HCT116 (cell line): ENCODE results near the gene CASKIN2. TPM values are rescaled to one million over a fixed set of nuclear protein-coding genes. Genes with fewer than 3 reads are reported as not detected.

Source experiments
- ATAC-seq: fragments of 200-7000 bp; cut with Tn5 transposase; 2 replicates; pipeline ENCODE4 v1.9.1; 2020; ENCODE audit warnings: mild to moderate bottlenecking, moderate library complexity
- BruUV-seq: library from RNA; stranded (reverse); fragments of 400-500 nt; replicated peaks from 2 replicates; lab custom pipeline; 2021; lab: Mats Ljungman, UMichigan
- CTCF ChIA-PET: fragments of 300-600 bp; sonication (Branson Sonifier 250); formaldehyde crosslinking; loops from one replicate; lab custom pipeline; 2021; ENCODE audit warnings: antibody characterized with exemption; lab: Charles Lee
- POLR2A ChIA-PET: fragments of 300-600, 350-600 bp; sonication (Branson Sonifier 250); formaldehyde crosslinking; loops from one replicate; lab custom pipeline; 2021; ENCODE audit warnings: antibody characterized with exemption; lab: Charles Lee
- RAD21 ChIA-PET, 2 experiments: fragments of 300-600 bp; sonication (Branson Sonifier 250); formaldehyde crosslinking; loops; one replicate each; lab custom pipeline; 2023; ENCODE audit warnings: low total read pairs in 2 of 2; ENCODE audit not compliant: uncharacterized antibody in 2 of 2, unreplicated experiment in 2 of 2, low non-redundant PET in 1 of 2; lab: Charles Lee
- DNase-seq: peaks from one replicate; pipeline ENCODE4 v3.0.0-alpha.2; 2010; ENCODE audit warnings: low read depth, low spot score
- H2AFZ ChIP-seq: fragments of 200-600 bp; shearing (Covaris generic), sonication (generic); 2 replicates; pipeline ENCODE4 v1.6.1; 2017; ENCODE audit warnings: low read depth, mixed run types, mixed read lengths, antibody characterized with exemption, low read length; ENCODE audit not compliant: poor library complexity, severe bottlenecking
- H3K27ac ChIP-seq: 2 replicates; pipeline ENCODE4 v1.5.1; 2012; ENCODE audit warnings: low read depth, low read length
- H3K27me3 ChIP-seq: fragments of 200-600 bp; sonication (generic); 2 replicates; pipeline ENCODE4 v1.6.1; 2016; ENCODE audit warnings: mixed run types, low read length, mixed read lengths; ENCODE audit not compliant: insufficient read depth
- H3K36me3 ChIP-seq, 2 experiments: fragments of 200-500 bp in 1 of 2; fragments of 200-600 bp in 1 of 2; sonication (Bioruptor generic) in 1 of 2; sonication (generic) in 1 of 2; 2 replicates each; pipeline versions ENCODE4 v1.5.1 to v1.6.1; 2014 to 2016; ENCODE audit warnings: low read length in 2 of 2, inconsistent platforms in 1 of 2, mixed read lengths in 1 of 2, mixed run types in 1 of 2; ENCODE audit not compliant: insufficient read depth in 2 of 2, control insufficient read depth in 1 of 2
- H3K4me1 ChIP-seq, 2 experiments: fragments of 200-600 bp in 1 of 2; sonication (generic) in 1 of 2; 2 replicates each; pipeline versions ENCODE4 v1.5.1 to v1.6.1; 2012 to 2017; ENCODE audit warnings: low read length in 2 of 2, inconsistent platforms in 1 of 2, mild to moderate bottlenecking in 1 of 2, mixed read lengths in 1 of 2, mixed run types in 1 of 2, moderate library complexity in 1 of 2; ENCODE audit not compliant: insufficient read depth in 2 of 2, control insufficient read depth in 1 of 2
- H3K4me2 ChIP-seq: fragments of 200-600 bp; sonication (generic); 2 replicates; pipeline ENCODE4 v1.6.1; 2017; ENCODE audit warnings: mixed run types, low read length, mixed read lengths
- H3K4me3 ChIP-seq, 2 experiments: fragments of 200-600 bp in 1 of 2; sonication (generic) in 1 of 2; replicated peaks in 1 of 2; 2 replicates each; pipeline ENCODE4 v1.5.1; 2011 to 2016; ENCODE audit warnings: low read length in 2 of 2, control low read depth in 1 of 2, low read depth in 1 of 2, mild to moderate bottlenecking in 1 of 2, mixed read lengths in 1 of 2, mixed run types in 1 of 2
- H3K79me2 ChIP-seq: fragments of 200-600 bp; sonication (generic); 2 replicates; pipeline ENCODE4 v1.6.1; 2017; ENCODE audit warnings: mild to moderate bottlenecking, mixed run types, low read length, moderate library complexity, mixed read lengths; ENCODE audit not compliant: insufficient read depth
- H3K9ac ChIP-seq: fragments of 200-600 bp; sonication (generic); 2 replicates; pipeline ENCODE4 v1.6.1; 2016; ENCODE audit warnings: low read length, mixed read lengths
- H3K9me2 ChIP-seq: fragments of 200-600 bp; sonication (generic), shearing (Covaris generic); 2 replicates; pipeline ENCODE4 v1.6.1; 2017; ENCODE audit warnings: mixed run types, mild to moderate bottlenecking, moderate library complexity; ENCODE audit not compliant: insufficient read depth
- H3K9me3 ChIP-seq, 2 experiments: fragments of 200-500 bp in 1 of 2; fragments of 200-600 bp in 1 of 2; sonication (Bioruptor generic) in 1 of 2; sonication (generic) in 1 of 2; 2 replicates each; pipeline ENCODE4 v1.6.1; 2014 to 2017; ENCODE audit warnings: low read length in 2 of 2, mixed read lengths in 2 of 2, inconsistent platforms in 1 of 2, low read depth in 1 of 2, mild to moderate bottlenecking in 1 of 2, mixed run types in 1 of 2, moderate library complexity in 1 of 2; ENCODE audit not compliant: control insufficient read depth in 1 of 2, insufficient read depth in 1 of 2
- H4K20me1 ChIP-seq: fragments of 200-600 bp; sonication (generic), shearing (Covaris generic); 2 replicates; pipeline ENCODE4 v1.6.1; 2017; ENCODE audit warnings: mixed run types, mild to moderate bottlenecking, moderate library complexity; ENCODE audit not compliant: insufficient read depth
- EGR1 ChIP-seq: IDR thresholded peaks from 2 replicates; pipeline ENCODE4 v1.6.1; 2012; ENCODE audit warnings: low read depth
- ELF1 ChIP-seq: IDR thresholded peaks from 2 replicates; pipeline ENCODE4 v1.6.1; 2012; ENCODE audit warnings: low read depth, borderline replicate concordance
- EZH2 ChIP-seq: fragments of 200-600 bp; sonication (generic); IDR thresholded peaks from 2 replicates; pipeline ENCODE4 v1.6.1; 2017; ENCODE audit warnings: antibody characterized with exemption, mixed run types
- EZH2phosphoT487 ChIP-seq: fragments of 200-600 bp; IDR thresholded peaks from 2 replicates; pipeline ENCODE4 v1.6.1; 2018; ENCODE audit warnings: antibody characterized with exemption, borderline replicate concordance
- JUND ChIP-seq: IDR thresholded peaks from 2 replicates; pipeline ENCODE4 v1.6.1; 2012
- POLR2A ChIP-seq: IDR thresholded peaks from 2 replicates; pipeline ENCODE4 v1.7.0; 2011; ENCODE audit warnings: borderline replicate concordance; ENCODE audit not compliant: insufficient read depth, insufficient read length; ENCODE audit errors: extremely low read depth
- SP1 ChIP-seq: IDR thresholded peaks from 2 replicates; pipeline ENCODE4 v1.6.1; 2012; ENCODE audit warnings: low read depth
- SRF ChIP-seq: IDR thresholded peaks from 2 replicates; pipeline ENCODE4 v1.6.1; 2012; ENCODE audit warnings: low read depth
- TCF7L2 ChIP-seq: IDR thresholded peaks from 2 replicates; pipeline ENCODE4 v1.7.0; 2011; ENCODE audit warnings: borderline replicate concordance, inconsistent platforms; ENCODE audit not compliant: insufficient read depth, insufficient read length; ENCODE audit errors: extremely low read depth
- YY1 ChIP-seq: IDR thresholded peaks from 2 replicates; pipeline ENCODE4 v1.6.1; 2011; ENCODE audit warnings: low read length, low read depth, moderate library complexity, mild to moderate bottlenecking; ENCODE audit not compliant: insufficient replicate concordance; ENCODE audit errors: extremely low read depth
- ZFX ChIP-seq: fragments of 450-650 bp; IDR thresholded peaks from 2 replicates; pipeline ENCODE4 v1.6.1; 2017
- ZNF274 ChIP-seq: fragments of 200-500 bp; sonication (Bioruptor generic); IDR thresholded peaks from 2 replicates; pipeline ENCODE4 v1.6.1; 2014; ENCODE audit warnings: mild to moderate bottlenecking, low read depth, low read length, inconsistent platforms
- intact Hi-C: fragments of 100-400 bp; cut with micrococcal nuclease; formaldehyde crosslinking; loops from 2 replicates; pipeline ENCODE4 v1.10.0; 2022
- total RNA-seq: library from RNA; stranded (reverse); gene quantifications from one replicate; pipeline ENCODE4 v1.2.1, GENCODE V29; 2021; ENCODE audit not compliant: unreplicated experiment
- TF ChIP-seq, protein P1 (sequence below): IDR thresholded peaks from 2 replicates; pipeline ENCODE4 v1.6.1; 2012
- TF ChIP-seq, protein P2 (sequence below): IDR thresholded peaks from 2 replicates; pipeline ENCODE4 v1.6.1; 2012
- TF ChIP-seq, protein P3 (sequence below): IDR thresholded peaks from 2 replicates; pipeline ENCODE4 v1.6.1; 2012; ENCODE audit warnings: low read depth
- TF ChIP-seq, protein P4 (sequence below): IDR thresholded peaks from 2 replicates; pipeline ENCODE4 v1.6.1; 2011; ENCODE audit warnings: mild to moderate bottlenecking, low read length, moderate library complexity; ENCODE audit not compliant: insufficient replicate concordance; ENCODE audit errors: extremely low read depth

Gene CASKIN2
- total RNA-seq, 1 experiment from 2014 or later, result 38.4 TPM

DNA sequence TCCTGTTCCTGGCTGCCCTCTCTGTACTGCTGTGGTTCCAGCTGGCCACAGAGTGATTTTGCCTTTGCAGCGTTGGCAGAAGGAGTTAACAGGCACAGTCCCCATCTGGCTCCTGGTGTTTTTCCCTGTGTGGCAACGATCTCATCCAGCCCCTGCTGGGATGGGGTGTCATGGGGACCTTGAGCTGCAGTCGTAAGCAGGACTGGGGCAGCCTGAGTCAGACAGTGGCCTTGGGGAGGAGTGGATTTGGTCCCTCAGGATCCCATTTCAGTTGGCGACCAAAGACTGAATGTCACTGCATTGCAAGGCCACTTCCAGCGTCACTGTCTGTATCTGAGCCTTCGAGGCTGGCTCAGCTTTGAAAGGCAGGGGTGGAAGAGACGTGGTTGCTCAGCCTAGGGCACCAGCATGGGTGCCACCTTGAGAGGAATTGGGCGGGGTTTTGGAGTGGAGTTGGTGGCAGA is 47.0 kb downstream of the CASKIN2 start:
- no peaks in the 10 kb centered on the region for H3K9me2 ChIP-seq
- H3K36me3 ChIP-seq, result no peaks in the 10 kb centered on the region
- DNase-seq (no peak), ATAC-seq (no peak)
- ChIA-PET POLR2A (interaction anchor here (1.0 kb wide), 1 partner anchor 12 kb away, joined by 4 read pairs; the partner anchor contains the start of gene TMEM94), RAD21 (no interaction called here), CTCF (no interaction called here)
- no peaks in the 10 kb centered on the region for H3K27me3 ChIP-seq
- intact Hi-C loops, result no loop called here
- no peak overlapping the region for H3K4me2 ChIP-seq
- H4K20me1 ChIP-seq, result no peaks in the 10 kb centered on the region
- no peak overlapping the region for H2AFZ ChIP-seq
- H3K9me3 ChIP-seq, result no peaks in the 10 kb centered on the region
- no TSS peak for BruUV-seq
- H3K4me3 ChIP-seq, result no peak overlapping the region
- H3K79me2 ChIP-seq, result no peaks in the 10 kb centered on the region
- H3K27ac ChIP-seq, result no peak overlapping the region
- H3K9ac ChIP-seq, result no peak overlapping the region
- no peaks in the 10 kb centered on the region for H3K4me1 ChIP-seq
- no peak for TF ChIP-seq ZNF274
- no peak for TF ChIP-seq EGR1
- TF ChIP-seq JUND, result no peak
- TF ChIP-seq, protein P1, sequence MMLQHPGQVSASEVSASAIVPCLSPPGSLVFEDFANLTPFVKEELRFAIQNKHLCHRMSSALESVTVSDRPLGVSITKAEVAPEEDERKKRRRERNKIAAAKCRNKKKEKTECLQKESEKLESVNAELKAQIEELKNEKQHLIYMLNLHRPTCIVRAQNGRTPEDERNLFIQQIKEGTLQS, result no peak
- TF ChIP-seq YY1, result no peak
- TF ChIP-seq, protein P2, sequence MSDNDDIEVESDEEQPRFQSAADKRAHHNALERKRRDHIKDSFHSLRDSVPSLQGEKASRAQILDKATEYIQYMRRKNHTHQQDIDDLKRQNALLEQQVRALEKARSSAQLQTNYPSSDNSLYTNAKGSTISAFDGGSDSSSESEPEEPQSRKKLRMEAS, result no peak
- no peak for TF ChIP-seq TCF7L2
- no peak for TF ChIP-seq EZH2
- TF ChIP-seq, protein P3, sequence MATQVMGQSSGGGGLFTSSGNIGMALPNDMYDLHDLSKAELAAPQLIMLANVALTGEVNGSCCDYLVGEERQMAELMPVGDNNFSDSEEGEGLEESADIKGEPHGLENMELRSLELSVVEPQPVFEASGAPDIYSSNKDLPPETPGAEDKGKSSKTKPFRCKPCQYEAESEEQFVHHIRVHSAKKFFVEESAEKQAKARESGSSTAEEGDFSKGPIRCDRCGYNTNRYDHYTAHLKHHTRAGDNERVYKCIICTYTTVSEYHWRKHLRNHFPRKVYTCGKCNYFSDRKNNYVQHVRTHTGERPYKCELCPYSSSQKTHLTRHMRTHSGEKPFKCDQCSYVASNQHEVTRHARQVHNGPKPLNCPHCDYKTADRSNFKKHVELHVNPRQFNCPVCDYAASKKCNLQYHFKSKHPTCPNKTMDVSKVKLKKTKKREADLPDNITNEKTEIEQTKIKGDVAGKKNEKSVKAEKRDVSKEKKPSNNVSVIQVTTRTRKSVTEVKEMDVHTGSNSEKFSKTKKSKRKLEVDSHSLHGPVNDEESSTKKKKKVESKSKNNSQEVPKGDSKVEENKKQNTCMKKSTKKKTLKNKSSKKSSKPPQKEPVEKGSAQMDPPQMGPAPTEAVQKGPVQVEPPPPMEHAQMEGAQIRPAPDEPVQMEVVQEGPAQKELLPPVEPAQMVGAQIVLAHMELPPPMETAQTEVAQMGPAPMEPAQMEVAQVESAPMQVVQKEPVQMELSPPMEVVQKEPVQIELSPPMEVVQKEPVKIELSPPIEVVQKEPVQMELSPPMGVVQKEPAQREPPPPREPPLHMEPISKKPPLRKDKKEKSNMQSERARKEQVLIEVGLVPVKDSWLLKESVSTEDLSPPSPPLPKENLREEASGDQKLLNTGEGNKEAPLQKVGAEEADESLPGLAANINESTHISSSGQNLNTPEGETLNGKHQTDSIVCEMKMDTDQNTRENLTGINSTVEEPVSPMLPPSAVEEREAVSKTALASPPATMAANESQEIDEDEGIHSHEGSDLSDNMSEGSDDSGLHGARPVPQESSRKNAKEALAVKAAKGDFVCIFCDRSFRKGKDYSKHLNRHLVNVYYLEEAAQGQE, result no peak
- TF ChIP-seq SP1, result no peak
- no peak for TF ChIP-seq POLR2A
- no peak for TF ChIP-seq ZFX
- no peak for TF ChIP-seq ELF1
- TF ChIP-seq, protein P4, sequence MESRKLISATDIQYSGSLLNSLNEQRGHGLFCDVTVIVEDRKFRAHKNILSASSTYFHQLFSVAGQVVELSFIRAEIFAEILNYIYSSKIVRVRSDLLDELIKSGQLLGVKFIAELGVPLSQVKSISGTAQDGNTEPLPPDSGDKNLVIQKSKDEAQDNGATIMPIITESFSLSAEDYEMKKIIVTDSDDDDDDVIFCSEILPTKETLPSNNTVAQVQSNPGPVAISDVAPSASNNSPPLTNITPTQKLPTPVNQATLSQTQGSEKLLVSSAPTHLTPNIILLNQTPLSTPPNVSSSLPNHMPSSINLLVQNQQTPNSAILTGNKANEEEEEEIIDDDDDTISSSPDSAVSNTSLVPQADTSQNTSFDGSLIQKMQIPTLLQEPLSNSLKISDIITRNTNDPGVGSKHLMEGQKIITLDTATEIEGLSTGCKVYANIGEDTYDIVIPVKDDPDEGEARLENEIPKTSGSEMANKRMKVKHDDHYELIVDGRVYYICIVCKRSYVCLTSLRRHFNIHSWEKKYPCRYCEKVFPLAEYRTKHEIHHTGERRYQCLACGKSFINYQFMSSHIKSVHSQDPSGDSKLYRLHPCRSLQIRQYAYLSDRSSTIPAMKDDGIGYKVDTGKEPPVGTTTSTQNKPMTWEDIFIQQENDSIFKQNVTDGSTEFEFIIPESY, result no peak
- no peak for TF ChIP-seq EZH2phosphoT487
- TF ChIP-seq SRF, result no peak
- TF ChIP-seq, all 23 proteins: peak for 0
